ENCODE results near the gene DBH. TPM values are rescaled to one million over a fixed set of nuclear protein-coding genes. Genes with fewer than 3 reads are reported as not detected.

The DBH gene
- total RNA-seq, 1 experiment from 2014 or later, result not detected

GRCh38 chr9:133604214-133604613 is 31.9 kb upstream of the DBH start:
- DNase-seq (ENCODE audit: low read depth), result peak; percentile 4

- DNase-seq (ENCODE audit: low read depth), result no peak
Observed at GRCh38 chr9:133604856-133605255, 31.3 kb upstream of the DBH start.

GRCh38 chr9:133605446-133605845 is 30.7 kb upstream of the DBH start:
- no peak for DNase-seq (ENCODE audit: low read depth)

GRCh38 chr9:133605856-133606707 is 30.1 kb upstream of the DBH start:
- no peak for DNase-seq (ENCODE audit: low read depth)

- no peak for DNase-seq (ENCODE audit: low read depth)
Observed at GRCh38 chr9:133606708-133607025, 29.5 kb upstream of the DBH start.

GRCh38 chr9:133607381-133607780 is 28.8 kb upstream of the DBH start:
- no peak for DNase-seq (ENCODE audit: low read depth)

GRCh38 chr9:133607976-133608375 is 28.2 kb upstream of the DBH start:
- DNase-seq (ENCODE audit: low read depth), result no peak

- DNase-seq (ENCODE audit: low read depth), result no peak
Observed at GRCh38 chr9:133608382-133608781, 27.8 kb upstream of the DBH start.

- no peak for DNase-seq (ENCODE audit: low read depth)
Observed at GRCh38 chr9:133608889-133609288, 27.3 kb upstream of the DBH start.

- peak; percentile 4 for DNase-seq (ENCODE audit: low read depth)
Observed at GRCh38 chr9:133609311-133610098, 26.7 kb upstream of the DBH start, which contains the start of gene FAM163B. Gene FAM163B (minus strand): TSS chr9:133609389. CDS start chr9:133580223, 29,166 bp downstream.

GRCh38 chr9:133610845-133611244 is 25.3 kb upstream of the DBH start:
- DNase-seq (ENCODE audit: low read depth), result no peak

GRCh38 chr9:133612051-133612450 is 24.1 kb upstream of the DBH start:
- no peak for DNase-seq (ENCODE audit: low read depth)

GRCh38 chr9:133612816-133613215 is 23.3 kb upstream of the DBH start:
- no peak for DNase-seq (ENCODE audit: low read depth)

- DNase-seq (ENCODE audit: low read depth), result no peak
Observed at GRCh38 chr9:133613432-133613831, 22.7 kb upstream of the DBH start.

- DNase-seq (ENCODE audit: low read depth), result no peak
Observed at GRCh38 chr9:133614056-133614455, 22.1 kb upstream of the DBH start.

GRCh38 chr9:133614678-133615077 is 21.5 kb upstream of the DBH start:
- DNase-seq (ENCODE audit: low read depth), result no peak

- DNase-seq (ENCODE audit: low read depth), result no peak
Observed at GRCh38 chr9:133615186-133615585, 21.0 kb upstream of the DBH start.

GRCh38 chr9:133615606-133616188 is 20.5 kb upstream of the DBH start:
- DNase-seq (ENCODE audit: low read depth), result no peak

GRCh38 chr9:133616643-133617405 is 19.3 kb upstream of the DBH start:
- DNase-seq (ENCODE audit: low read depth), result no peak

GRCh38 chr9:133618726-133619125 is 17.4 kb upstream of the DBH start:
- no peak for DNase-seq (ENCODE audit: low read depth)

- no peak for DNase-seq (ENCODE audit: low read depth)
Observed at GRCh38 chr9:133619791-133620190, 16.4 kb upstream of the DBH start.
